HCT116 (cell line): ENCODE data around the gene NOTO. TPM values are rescaled to one million over a fixed set of nuclear protein-coding genes. Genes with fewer than 3 reads are reported as not detected.

Source experiments
- ATAC-seq: fragments of 200-7000 bp; cut with Tn5 transposase; 2 replicates; pipeline ENCODE4 v1.9.1; 2020; ENCODE audit warnings: mild to moderate bottlenecking, moderate library complexity
- BruUV-seq: library from RNA; stranded (reverse); fragments of 400-500 nt; replicated peaks from 2 replicates; lab custom pipeline; 2021; lab: Mats Ljungman, UMichigan
- CTCF ChIA-PET: fragments of 300-600 bp; sonication (Branson Sonifier 250); formaldehyde crosslinking; loops from one replicate; lab custom pipeline; 2021; ENCODE audit warnings: antibody characterized with exemption; lab: Charles Lee
- POLR2A ChIA-PET: fragments of 300-600, 350-600 bp; sonication (Branson Sonifier 250); formaldehyde crosslinking; loops from one replicate; lab custom pipeline; 2021; ENCODE audit warnings: antibody characterized with exemption; lab: Charles Lee
- RAD21 ChIA-PET, 2 experiments: fragments of 300-600 bp; sonication (Branson Sonifier 250); formaldehyde crosslinking; loops; one replicate each; lab custom pipeline; 2023; ENCODE audit warnings: low total read pairs in 2 of 2; ENCODE audit not compliant: uncharacterized antibody in 2 of 2, unreplicated experiment in 2 of 2, low non-redundant PET in 1 of 2; lab: Charles Lee
- DNase-seq: peaks from one replicate; pipeline ENCODE4 v3.0.0-alpha.2; 2010; ENCODE audit warnings: low read depth, low spot score
- H2AFZ ChIP-seq: fragments of 200-600 bp; shearing (Covaris generic), sonication (generic); 2 replicates; pipeline ENCODE4 v1.6.1; 2017; ENCODE audit warnings: low read depth, mixed run types, mixed read lengths, antibody characterized with exemption, low read length; ENCODE audit not compliant: poor library complexity, severe bottlenecking
- H3K27ac ChIP-seq: 2 replicates; pipeline ENCODE4 v1.5.1; 2012; ENCODE audit warnings: low read depth, low read length
- H3K27me3 ChIP-seq: fragments of 200-600 bp; sonication (generic); 2 replicates; pipeline ENCODE4 v1.6.1; 2016; ENCODE audit warnings: mixed run types, low read length, mixed read lengths; ENCODE audit not compliant: insufficient read depth
- H3K36me3 ChIP-seq, 2 experiments: fragments of 200-500 bp in 1 of 2; fragments of 200-600 bp in 1 of 2; sonication (Bioruptor generic) in 1 of 2; sonication (generic) in 1 of 2; 2 replicates each; pipeline versions ENCODE4 v1.5.1 to v1.6.1; 2014 to 2016; ENCODE audit warnings: low read length in 2 of 2, inconsistent platforms in 1 of 2, mixed read lengths in 1 of 2, mixed run types in 1 of 2; ENCODE audit not compliant: insufficient read depth in 2 of 2, control insufficient read depth in 1 of 2
- H3K4me1 ChIP-seq, 2 experiments: fragments of 200-600 bp in 1 of 2; sonication (generic) in 1 of 2; 2 replicates each; pipeline versions ENCODE4 v1.5.1 to v1.6.1; 2012 to 2017; ENCODE audit warnings: low read length in 2 of 2, inconsistent platforms in 1 of 2, mild to moderate bottlenecking in 1 of 2, mixed read lengths in 1 of 2, mixed run types in 1 of 2, moderate library complexity in 1 of 2; ENCODE audit not compliant: insufficient read depth in 2 of 2, control insufficient read depth in 1 of 2
- H3K4me2 ChIP-seq: fragments of 200-600 bp; sonication (generic); 2 replicates; pipeline ENCODE4 v1.6.1; 2017; ENCODE audit warnings: mixed run types, low read length, mixed read lengths
- H3K4me3 ChIP-seq, 2 experiments: fragments of 200-600 bp in 1 of 2; sonication (generic) in 1 of 2; replicated peaks in 1 of 2; 2 replicates each; pipeline ENCODE4 v1.5.1; 2011 to 2016; ENCODE audit warnings: low read length in 2 of 2, control low read depth in 1 of 2, low read depth in 1 of 2, mild to moderate bottlenecking in 1 of 2, mixed read lengths in 1 of 2, mixed run types in 1 of 2
- H3K79me2 ChIP-seq: fragments of 200-600 bp; sonication (generic); 2 replicates; pipeline ENCODE4 v1.6.1; 2017; ENCODE audit warnings: mild to moderate bottlenecking, mixed run types, low read length, moderate library complexity, mixed read lengths; ENCODE audit not compliant: insufficient read depth
- H3K9ac ChIP-seq: fragments of 200-600 bp; sonication (generic); 2 replicates; pipeline ENCODE4 v1.6.1; 2016; ENCODE audit warnings: low read length, mixed read lengths
- H3K9me2 ChIP-seq: fragments of 200-600 bp; sonication (generic), shearing (Covaris generic); 2 replicates; pipeline ENCODE4 v1.6.1; 2017; ENCODE audit warnings: mixed run types, mild to moderate bottlenecking, moderate library complexity; ENCODE audit not compliant: insufficient read depth
- H3K9me3 ChIP-seq, 2 experiments: fragments of 200-500 bp in 1 of 2; fragments of 200-600 bp in 1 of 2; sonication (Bioruptor generic) in 1 of 2; sonication (generic) in 1 of 2; 2 replicates each; pipeline ENCODE4 v1.6.1; 2014 to 2017; ENCODE audit warnings: low read length in 2 of 2, mixed read lengths in 2 of 2, inconsistent platforms in 1 of 2, low read depth in 1 of 2, mild to moderate bottlenecking in 1 of 2, mixed run types in 1 of 2, moderate library complexity in 1 of 2; ENCODE audit not compliant: control insufficient read depth in 1 of 2, insufficient read depth in 1 of 2
- H4K20me1 ChIP-seq: fragments of 200-600 bp; sonication (generic), shearing (Covaris generic); 2 replicates; pipeline ENCODE4 v1.6.1; 2017; ENCODE audit warnings: mixed run types, mild to moderate bottlenecking, moderate library complexity; ENCODE audit not compliant: insufficient read depth
- EGR1 ChIP-seq: IDR thresholded peaks from 2 replicates; pipeline ENCODE4 v1.6.1; 2012; ENCODE audit warnings: low read depth
- EZH2 ChIP-seq: fragments of 200-600 bp; sonication (generic); IDR thresholded peaks from 2 replicates; pipeline ENCODE4 v1.6.1; 2017; ENCODE audit warnings: antibody characterized with exemption, mixed run types
- POLR2A ChIP-seq: IDR thresholded peaks from 2 replicates; pipeline ENCODE4 v1.7.0; 2011; ENCODE audit warnings: borderline replicate concordance; ENCODE audit not compliant: insufficient read depth, insufficient read length; ENCODE audit errors: extremely low read depth
- SIN3A ChIP-seq: IDR thresholded peaks from 2 replicates; pipeline ENCODE4 v1.6.1; 2012; ENCODE audit warnings: low read depth
- SRF ChIP-seq: IDR thresholded peaks from 2 replicates; pipeline ENCODE4 v1.6.1; 2012; ENCODE audit warnings: low read depth
- TCF7L2 ChIP-seq: IDR thresholded peaks from 2 replicates; pipeline ENCODE4 v1.7.0; 2011; ENCODE audit warnings: borderline replicate concordance, inconsistent platforms; ENCODE audit not compliant: insufficient read depth, insufficient read length; ENCODE audit errors: extremely low read depth
- YY1 ChIP-seq: IDR thresholded peaks from 2 replicates; pipeline ENCODE4 v1.6.1; 2011; ENCODE audit warnings: low read length, low read depth, moderate library complexity, mild to moderate bottlenecking; ENCODE audit not compliant: insufficient replicate concordance; ENCODE audit errors: extremely low read depth
- ZFX ChIP-seq: fragments of 450-650 bp; IDR thresholded peaks from 2 replicates; pipeline ENCODE4 v1.6.1; 2017
- intact Hi-C: fragments of 100-400 bp; cut with micrococcal nuclease; formaldehyde crosslinking; loops from 2 replicates; pipeline ENCODE4 v1.10.0; 2022
- total RNA-seq: library from RNA; stranded (reverse); gene quantifications from one replicate; pipeline ENCODE4 v1.2.1, GENCODE V29; 2021; ENCODE audit not compliant: unreplicated experiment
- TF ChIP-seq, protein P1 (sequence below): IDR thresholded peaks from 2 replicates; pipeline ENCODE4 v1.6.1; 2012
- TF ChIP-seq, protein P2 (sequence below): IDR thresholded peaks from 2 replicates; pipeline ENCODE4 v1.6.1; 2011; ENCODE audit warnings: mild to moderate bottlenecking, low read length, moderate library complexity; ENCODE audit not compliant: insufficient replicate concordance; ENCODE audit errors: extremely low read depth

NOTO gene
- total RNA-seq, 1 experiment from 2014 or later = not detected

DNA sequence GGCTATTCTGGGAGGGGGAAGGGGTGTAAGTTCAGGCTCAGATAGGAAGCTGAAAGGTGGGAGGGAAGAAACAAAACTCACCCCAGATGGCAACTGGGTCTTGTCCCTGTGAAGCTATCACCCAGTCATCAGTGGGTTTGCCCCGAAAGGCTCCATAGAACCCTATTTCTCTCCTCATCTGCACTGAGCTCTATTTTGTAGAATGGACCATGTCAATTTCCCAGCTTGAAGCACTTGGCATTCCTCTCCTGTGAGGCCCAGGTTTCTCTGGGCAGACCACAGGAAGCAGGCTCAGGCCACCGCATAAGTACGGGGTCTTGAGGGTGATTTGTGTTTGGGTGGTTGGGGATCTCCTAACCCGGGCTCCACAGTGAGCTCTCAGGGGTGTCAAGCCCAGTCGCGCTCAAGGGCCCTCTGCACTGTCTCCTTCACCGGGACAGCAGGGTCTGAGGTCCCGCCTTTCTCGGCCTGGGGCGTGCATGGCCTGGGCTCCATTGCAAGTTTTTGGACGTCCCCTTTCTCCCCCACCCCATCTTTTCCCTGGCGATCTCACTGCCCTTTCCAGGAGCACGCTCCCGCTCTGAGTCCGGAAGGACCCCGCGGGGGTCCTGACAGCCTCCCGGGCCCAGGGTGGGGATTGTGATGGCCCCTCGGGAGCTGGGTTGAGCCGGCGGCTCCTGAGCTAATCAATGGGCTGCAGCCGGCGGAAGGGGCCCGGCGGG is 27.3 kb upstream of the NOTO start:
- no TSS peak for BruUV-seq
- POLR2A ChIA-PET = no interaction called here

More for the DNA sequence above, 27.3 kb upstream of the NOTO start:
- TF ChIP-seq SIN3A = no peak
- TF ChIP-seq, protein P1, sequence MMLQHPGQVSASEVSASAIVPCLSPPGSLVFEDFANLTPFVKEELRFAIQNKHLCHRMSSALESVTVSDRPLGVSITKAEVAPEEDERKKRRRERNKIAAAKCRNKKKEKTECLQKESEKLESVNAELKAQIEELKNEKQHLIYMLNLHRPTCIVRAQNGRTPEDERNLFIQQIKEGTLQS = no peak
- TF ChIP-seq, protein P2, sequence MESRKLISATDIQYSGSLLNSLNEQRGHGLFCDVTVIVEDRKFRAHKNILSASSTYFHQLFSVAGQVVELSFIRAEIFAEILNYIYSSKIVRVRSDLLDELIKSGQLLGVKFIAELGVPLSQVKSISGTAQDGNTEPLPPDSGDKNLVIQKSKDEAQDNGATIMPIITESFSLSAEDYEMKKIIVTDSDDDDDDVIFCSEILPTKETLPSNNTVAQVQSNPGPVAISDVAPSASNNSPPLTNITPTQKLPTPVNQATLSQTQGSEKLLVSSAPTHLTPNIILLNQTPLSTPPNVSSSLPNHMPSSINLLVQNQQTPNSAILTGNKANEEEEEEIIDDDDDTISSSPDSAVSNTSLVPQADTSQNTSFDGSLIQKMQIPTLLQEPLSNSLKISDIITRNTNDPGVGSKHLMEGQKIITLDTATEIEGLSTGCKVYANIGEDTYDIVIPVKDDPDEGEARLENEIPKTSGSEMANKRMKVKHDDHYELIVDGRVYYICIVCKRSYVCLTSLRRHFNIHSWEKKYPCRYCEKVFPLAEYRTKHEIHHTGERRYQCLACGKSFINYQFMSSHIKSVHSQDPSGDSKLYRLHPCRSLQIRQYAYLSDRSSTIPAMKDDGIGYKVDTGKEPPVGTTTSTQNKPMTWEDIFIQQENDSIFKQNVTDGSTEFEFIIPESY = no peak
- no peak for TF ChIP-seq EZH2
- no peak for TF ChIP-seq SRF
- no peak for TF ChIP-seq ZFX
- no peak for TF ChIP-seq YY1
- TF ChIP-seq TCF7L2 = no peak
- TF ChIP-seq POLR2A = no peak
- TF ChIP-seq EGR1 = no peak
- Histone ChIP-seq H3K36me3 (no peaks in the 10 kb centered on the region), H3K9ac (no peak overlapping the region), H3K27ac (no peak overlapping the region), H3K9me2 (no peaks in the 10 kb centered on the region), H3K4me1 (peaks cover 9 to 14% of the 10 kb centered on the region in 2 experiments; a peak in 3 of 4 replicates), H2AFZ (no peak overlapping the region), H3K4me3 (no peak overlapping the region), H3K79me2 (no peaks in the 10 kb centered on the region), H3K9me3 (no peaks in the 10 kb centered on the region), H3K4me2 (no peak overlapping the region), H3K27me3 (no peaks in the 10 kb centered on the region), H4K20me1 (no peaks in the 10 kb centered on the region)
- CTCF ChIA-PET = interaction anchor here (1.0 to 1.2 kb wide), 2 partner anchors 37 to 282 kb away, joined by 3 to 4 read pairs; no protein-coding TSS in a partner anchor
- no peak for DNase-seq
- intact Hi-C loops = loop anchor here (5.0 kb wide), 4 partner anchors 88 to 403 kb away; no protein-coding TSS in a partner anchor
- RAD21 ChIA-PET = no interaction called here
- no peak for ATAC-seq
